Endothelial cell of umbilical vein (primary cell): ENCODE measurements around the gene DNAH1. TPM values are rescaled to one million over a fixed set of nuclear protein-coding genes. Genes with fewer than 3 reads are reported as not detected.
A peak's percentile ranks its signal among the peaks of the same experiment; 100 is the strongest.

ENCODE experiments used
- BruUV-seq: library from RNA; stranded (reverse); fragments of 400-500 nt; replicated peaks from 2 replicates; lab custom pipeline; 2021; lab: Mats Ljungman, UMichigan
- CTCF ChIA-PET: fragments of 300-600, 350-600 bp; sonication (Branson Sonifier 250); formaldehyde crosslinking; loops from one replicate; lab custom pipeline; 2021; ENCODE audit warnings: antibody characterized with exemption, inconsistent platforms; lab: Charles Lee
- POLR2A ChIA-PET: fragments of 300-600, 350-600 bp; sonication (Branson Sonifier 250); formaldehyde crosslinking; loops from one replicate; lab custom pipeline; 2021; ENCODE audit warnings: antibody characterized with exemption, inconsistent platforms; lab: Charles Lee
- DNase-seq: peaks from one replicate; pipeline ENCODE4 v3.0.0-alpha.2; 2011; ENCODE audit warnings: low read depth, low spot score
- FAIRE-seq: peaks from 2 replicates; lab custom pipeline; 2011; peaks lifted over from hg19 to GRCh38; lab: Jason Lieb, UNC
- H2AFZ ChIP-seq: 2 replicates; pipeline ENCODE4 v1.6.0; 2012; ENCODE audit warnings: low read depth, low read length, control low read depth, inconsistent platforms
- H3K27ac ChIP-seq: 2 replicates; pipeline ENCODE4 v1.5.1; 2011; ENCODE audit warnings: low read depth, mild to moderate bottlenecking, control low read depth, low read length, moderate library complexity; ENCODE audit not compliant: insufficient read depth
- H3K27me3 ChIP-seq, 2 experiments: 2 replicates each; pipeline versions ENCODE4 v1.6.0 to v1.6.1; 2011; ENCODE audit warnings: low read length in 2 of 2, mixed read lengths in 1 of 2; ENCODE audit not compliant: control insufficient read depth in 2 of 2, insufficient read depth in 2 of 2
- H3K36me3 ChIP-seq, 2 experiments: 2 replicates in 1 of 2; 3 replicates in 1 of 2; pipeline ENCODE4 v1.5.1; 2011; ENCODE audit warnings: low read length in 2 of 2, mild to moderate bottlenecking in 1 of 2, moderate library complexity in 1 of 2; ENCODE audit not compliant: control insufficient read depth in 2 of 2, insufficient read depth in 2 of 2; ENCODE audit errors: extremely low read depth in 1 of 2
- H3K4me1 ChIP-seq: 3 replicates; pipeline ENCODE4 v1.5.1; 2011; ENCODE audit warnings: mild to moderate bottlenecking, low read length; ENCODE audit not compliant: control insufficient read depth, insufficient read depth; ENCODE audit errors: extremely low read depth
- H3K4me2 ChIP-seq: 2 replicates; pipeline ENCODE4 v1.6.1; 2011; ENCODE audit warnings: low read length, control low read depth, mixed read lengths; ENCODE audit not compliant: insufficient read depth
- H3K4me3 ChIP-seq, 3 experiments: fragments of 200-600 bp in 1 of 3; sonication (generic), shearing (Covaris generic) in 1 of 3; replicated peaks in 1 of 3; 2 replicates each; pipeline ENCODE4 v1.5.1; 2011 to 2016; ENCODE audit warnings: control low read depth in 3 of 3, low read length in 3 of 3, mild to moderate bottlenecking in 2 of 3, inconsistent platforms in 1 of 3, low read depth in 1 of 3, moderate library complexity in 1 of 3; ENCODE audit not compliant: insufficient read depth in 1 of 3
- H3K79me2 ChIP-seq: 2 replicates; pipeline ENCODE4 v1.6.0; 2012; ENCODE audit warnings: low read length, inconsistent platforms; ENCODE audit not compliant: control insufficient read depth, insufficient read depth
- H3K9ac ChIP-seq: replicated peaks from 2 replicates; pipeline ENCODE3; 2011; ENCODE audit warnings: low read length, control low read depth; ENCODE audit not compliant: insufficient read depth; ENCODE audit errors: extremely low read depth
- H3K9me1 ChIP-seq: replicated peaks from 3 replicates; pipeline ENCODE4 v1.6.0; 2011; ENCODE audit warnings: mild to moderate bottlenecking, low read length; ENCODE audit not compliant: control insufficient read depth, insufficient read depth; ENCODE audit errors: extremely low read depth
- H3K9me3 ChIP-seq: replicated peaks from 2 replicates; pipeline ENCODE4 v1.5.1; 2012; ENCODE audit warnings: low read length, inconsistent platforms; ENCODE audit not compliant: control insufficient read depth, insufficient read depth
- H4K20me1 ChIP-seq: replicated peaks from 2 replicates; pipeline ENCODE3; 2011; ENCODE audit warnings: mild to moderate bottlenecking, low read length; ENCODE audit not compliant: control insufficient read depth, insufficient read depth; ENCODE audit errors: extremely low read depth
- EZH2 ChIP-seq: IDR thresholded peaks from 2 replicates; pipeline ENCODE4 v1.6.1; 2012; ENCODE audit warnings: borderline replicate concordance, low read depth, mild to moderate bottlenecking, moderate library complexity, low read length, inconsistent platforms; ENCODE audit not compliant: severe bottlenecking
- FOS ChIP-seq: IDR thresholded peaks from 2 replicates; pipeline ENCODE4 v1.6.1; 2011; ENCODE audit warnings: mild to moderate bottlenecking, low read length, moderate library complexity, borderline replicate concordance; ENCODE audit not compliant: insufficient read depth
- GATA2 ChIP-seq: IDR thresholded peaks from 2 replicates; pipeline ENCODE4 v1.7.0; 2011; ENCODE audit warnings: low read depth, mild to moderate bottlenecking, moderate library complexity, mixed read lengths, low read length; ENCODE audit not compliant: insufficient read length, insufficient read depth
- JUN ChIP-seq: IDR thresholded peaks from 2 replicates; pipeline ENCODE4 v1.6.1; 2011; ENCODE audit warnings: borderline replicate concordance, low read depth; ENCODE audit not compliant: insufficient read length, insufficient read depth
- MAX ChIP-seq: IDR thresholded peaks from 2 replicates; pipeline ENCODE4 v1.6.1; 2011; ENCODE audit not compliant: insufficient read depth, insufficient read length
- MYC ChIP-seq: IDR thresholded peaks from one replicate; pipeline ENCODE4 v1.6.1; 2011; ENCODE audit warnings: mild to moderate bottlenecking, low read depth, low read length
- POLR2A ChIP-seq: IDR thresholded peaks from 2 replicates; pipeline ENCODE4 v1.6.1; 2012; ENCODE audit warnings: low read depth, mild to moderate bottlenecking, control low read depth, low read length
- POLR2AphosphoS5 ChIP-seq: IDR thresholded peaks from 2 replicates; pipeline ENCODE4 v1.6.1; 2012; ENCODE audit warnings: low read depth, mild to moderate bottlenecking, control low read depth, low read length, moderate library complexity; ENCODE audit not compliant: insufficient read depth
- dilution Hi-C: fragments of 300-500 bp; cut with MboI; formaldehyde crosslinking; loops from one replicate; pipeline ENCODE4 v1.15.0; 2019; ENCODE audit warnings: low sequenced_read_pairs; ENCODE audit not compliant: extremely low pct_ligation_motif_present
- intact Hi-C: fragments of 100-400 bp; cut with micrococcal nuclease; formaldehyde crosslinking; loops from one replicate; pipeline ENCODE4 v1.10.0; 2022
- polyA plus RNA-seq, 4 experiments: library from polyadenylated mRNA; depleted of rRNA in 3 of 4; stranded (reverse) in 3 of 4; unstranded in 1 of 4; fragments of >200 nt; gene quantifications; 2 replicates each; pipeline versions ENCODE4 v1.2.1 to v1.2.3, GENCODE V29; 2011 to 2012; ENCODE audit warnings: missing spikeins in 1 of 4
- total RNA-seq: library from RNA; stranded (reverse); gene quantifications from 2 replicates; pipeline ENCODE4 v1.2.3, GENCODE V29; 2021
- TF ChIP-seq, protein P1 (sequence below), 2 donors: IDR thresholded peaks; 1 replicate in 1 of 2; 2 replicates in 1 of 2; pipeline ENCODE4 v1.5.1; 2011; ENCODE audit warnings: low read length in 2 of 2, mild to moderate bottlenecking in 2 of 2, moderate library complexity in 2 of 2, control low read depth in 1 of 2, inconsistent platforms in 1 of 2, low read depth in 1 of 2; ENCODE audit not compliant: insufficient read depth in 1 of 2; ENCODE audit errors: extremely low read depth in 1 of 2

DNAH1 gene
- total and polyA plus RNA-seq, 2 donors (not counting 3 experiments of a cell fraction or from before 2014, with no cell fraction given), result 5.8 to 6.0 TPM

DNA sequence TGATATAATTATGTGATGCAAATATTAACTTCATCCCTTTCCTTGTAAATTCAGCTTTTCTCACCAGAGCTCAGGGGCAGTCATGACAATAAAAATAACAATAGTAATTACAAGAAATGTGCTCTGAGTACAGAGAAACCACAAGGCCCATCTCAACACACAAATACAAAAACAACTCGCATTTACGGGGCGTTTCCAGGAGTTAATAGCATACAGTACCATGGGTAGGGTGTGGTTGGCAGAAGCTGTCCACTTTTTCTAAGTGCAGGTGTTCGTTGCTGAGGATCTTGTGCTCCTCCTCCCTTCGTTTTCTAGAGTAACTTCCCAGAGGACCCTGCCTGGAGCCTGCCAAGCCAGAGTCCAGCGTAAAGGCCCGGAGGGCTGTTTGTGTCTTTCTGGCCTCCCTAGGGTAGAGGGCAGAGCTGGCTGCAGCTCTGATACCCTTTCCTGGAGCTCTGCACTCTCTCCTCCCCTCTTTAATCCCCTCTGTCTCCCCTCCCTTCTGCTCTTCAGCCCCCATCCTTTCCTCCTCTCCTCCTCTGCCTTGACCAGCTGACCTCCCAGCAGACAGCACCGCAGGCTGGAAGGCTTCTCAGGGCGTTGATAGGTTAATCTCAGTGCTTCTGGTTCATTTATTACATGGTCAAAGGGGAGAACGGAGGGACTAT is 117.3 kb downstream of the DNAH1 start:
- no peaks in the 10 kb centered on the region for H3K79me2 ChIP-seq
- no peaks in the 10 kb centered on the region for H3K9me3 ChIP-seq
- no peak overlapping the region for H3K4me3 ChIP-seq
- H3K27ac ChIP-seq, result no peak overlapping the region
- no peak overlapping the region for H2AFZ ChIP-seq
- DNase-seq (no peak), FAIRE-seq (no peak)
- ChIA-PET POLR2A (no interaction called here), CTCF (interaction anchor here (0.8 to 3.2 kb wide), 5 partner anchors 8 to 213 kb away, joined by 3 to 26 read pairs (median 4); no protein-coding TSS in a partner anchor)
- no peak overlapping the region for H3K4me2 ChIP-seq
- H3K9ac ChIP-seq, result no peak overlapping the region
- TF ChIP-seq MAX (no peak), JUN (no peak), GATA2 (no peak), POLR2AphosphoS5 (no peak), POLR2A (no peak), FOS (no peak), MYC (no peak), EZH2 (no peak)
- TF ChIP-seq, protein P1, sequence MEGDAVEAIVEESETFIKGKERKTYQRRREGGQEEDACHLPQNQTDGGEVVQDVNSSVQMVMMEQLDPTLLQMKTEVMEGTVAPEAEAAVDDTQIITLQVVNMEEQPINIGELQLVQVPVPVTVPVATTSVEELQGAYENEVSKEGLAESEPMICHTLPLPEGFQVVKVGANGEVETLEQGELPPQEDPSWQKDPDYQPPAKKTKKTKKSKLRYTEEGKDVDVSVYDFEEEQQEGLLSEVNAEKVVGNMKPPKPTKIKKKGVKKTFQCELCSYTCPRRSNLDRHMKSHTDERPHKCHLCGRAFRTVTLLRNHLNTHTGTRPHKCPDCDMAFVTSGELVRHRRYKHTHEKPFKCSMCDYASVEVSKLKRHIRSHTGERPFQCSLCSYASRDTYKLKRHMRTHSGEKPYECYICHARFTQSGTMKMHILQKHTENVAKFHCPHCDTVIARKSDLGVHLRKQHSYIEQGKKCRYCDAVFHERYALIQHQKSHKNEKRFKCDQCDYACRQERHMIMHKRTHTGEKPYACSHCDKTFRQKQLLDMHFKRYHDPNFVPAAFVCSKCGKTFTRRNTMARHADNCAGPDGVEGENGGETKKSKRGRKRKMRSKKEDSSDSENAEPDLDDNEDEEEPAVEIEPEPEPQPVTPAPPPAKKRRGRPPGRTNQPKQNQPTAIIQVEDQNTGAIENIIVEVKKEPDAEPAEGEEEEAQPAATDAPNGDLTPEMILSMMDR (IDR thresholded peaks at IDR 0.05; ENCODE audit: extremely low read depth in 1 of 2, insufficient read depth in 1 of 2, low read depth in 1 of 2, low read length in 2 of 2), result no peak
- dilution Hi-C loops (no loop called here), intact Hi-C loops (no loop called here)
- peaks cover 25% of the 10 kb centered on the region for H3K4me1 ChIP-seq
- H4K20me1 ChIP-seq, result no peaks in the 10 kb centered on the region
- no peaks in the 10 kb centered on the region for H3K27me3 ChIP-seq
- peaks cover 0 to 7% of the 10 kb centered on the region in 2 experiments for H3K36me3 ChIP-seq
- no peaks in the 10 kb centered on the region for H3K9me1 ChIP-seq
- BruUV-seq, result TSS peak; percentile 31
